HCEC 1CT (cell line): ENCODE data around the gene CYP19A1.
"Not testable (repeated sequence)": the region's sequence is repeated elsewhere in the genome, so short reads cannot be mapped to it uniquely, and the experiment has no call there.

ENCODE experiments used
- DNase-seq: peaks from one replicate; pipeline ENCODE4 v3.0.0-alpha.2; 2017

CYP19A1 gene

DNA sequence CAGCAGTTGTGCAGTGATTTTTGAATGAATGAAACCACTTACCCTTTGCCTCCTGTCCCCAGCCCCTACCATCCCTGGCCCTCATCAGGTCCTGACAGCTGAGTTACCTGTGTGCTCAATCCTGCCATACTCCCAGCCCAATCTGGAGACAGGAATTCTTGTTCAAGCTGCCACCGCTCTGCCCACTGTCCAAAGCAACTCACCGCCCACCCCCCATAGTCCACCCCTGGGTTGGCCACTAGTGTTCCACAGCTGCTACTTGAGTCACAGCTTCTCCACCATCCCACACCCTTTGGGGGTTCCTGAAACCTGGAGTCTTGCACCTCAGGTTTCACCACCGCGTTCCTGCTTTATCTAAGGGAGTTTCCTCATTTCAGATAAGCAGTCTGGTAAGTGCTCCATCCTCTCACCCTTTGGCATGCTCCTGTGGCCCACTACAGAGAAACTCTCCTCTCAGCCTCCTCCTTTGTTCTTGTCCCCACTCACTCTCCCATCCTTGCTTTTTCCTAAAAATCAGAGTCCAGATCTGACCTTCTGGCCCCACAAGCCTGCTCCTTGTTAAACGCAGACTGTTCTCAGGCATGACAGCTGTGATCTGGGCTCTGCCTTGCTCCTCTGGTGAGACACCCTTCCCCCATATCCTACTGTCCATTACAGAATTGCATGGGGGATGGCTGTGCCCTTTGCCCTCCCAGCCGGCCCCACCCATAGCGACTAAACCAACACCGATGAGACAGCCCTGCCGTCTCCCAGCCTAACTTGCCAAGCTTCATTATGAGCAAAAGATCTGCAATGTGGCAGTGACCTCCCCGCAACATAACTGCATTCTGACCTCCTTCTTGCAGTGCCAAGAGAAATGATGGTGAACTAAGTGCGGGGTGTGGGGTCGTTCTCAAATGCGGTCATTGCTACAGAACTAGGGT, 50.0 kb downstream of the CYP19A1 start:
- DNase-seq: peak; percentile 33

GRCh38 chr15:51286816-51287215, 51.6 kb downstream of the CYP19A1 start:
- DNase-seq: no peak

GRCh38 chr15:51285399-51285798, 53.0 kb downstream of the CYP19A1 start:
- DNase-seq: no peak

- DNase-seq: no peak
These were observed 53.5 kb downstream of the CYP19A1 start for GRCh38 chr15:51284871-51285270.

DNA sequence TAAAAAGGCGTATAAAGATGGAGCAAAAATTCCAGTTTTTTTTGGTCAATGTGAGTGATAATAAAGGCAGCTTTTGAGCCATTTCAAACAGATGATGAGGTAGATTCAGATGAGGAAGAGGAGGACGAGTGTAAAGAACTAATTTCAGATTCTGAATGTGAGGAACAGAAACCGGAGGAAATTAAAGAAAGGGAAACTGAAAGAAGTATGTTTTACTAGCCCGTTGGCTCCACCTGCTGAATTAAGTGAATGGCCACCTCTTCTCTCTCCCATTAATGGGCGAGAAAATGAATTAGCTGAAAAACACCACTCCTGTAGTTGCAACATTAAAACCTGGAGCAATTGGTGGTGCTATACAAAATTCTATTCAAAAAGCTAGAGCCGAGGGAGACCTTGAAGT, 55.4 kb downstream of the CYP19A1 start:
- DNase-seq: no peak

GRCh38 chr15:51282241-51282640, 56.2 kb downstream of the CYP19A1 start:
- not testable (repeated sequence) for DNase-seq

DNA sequence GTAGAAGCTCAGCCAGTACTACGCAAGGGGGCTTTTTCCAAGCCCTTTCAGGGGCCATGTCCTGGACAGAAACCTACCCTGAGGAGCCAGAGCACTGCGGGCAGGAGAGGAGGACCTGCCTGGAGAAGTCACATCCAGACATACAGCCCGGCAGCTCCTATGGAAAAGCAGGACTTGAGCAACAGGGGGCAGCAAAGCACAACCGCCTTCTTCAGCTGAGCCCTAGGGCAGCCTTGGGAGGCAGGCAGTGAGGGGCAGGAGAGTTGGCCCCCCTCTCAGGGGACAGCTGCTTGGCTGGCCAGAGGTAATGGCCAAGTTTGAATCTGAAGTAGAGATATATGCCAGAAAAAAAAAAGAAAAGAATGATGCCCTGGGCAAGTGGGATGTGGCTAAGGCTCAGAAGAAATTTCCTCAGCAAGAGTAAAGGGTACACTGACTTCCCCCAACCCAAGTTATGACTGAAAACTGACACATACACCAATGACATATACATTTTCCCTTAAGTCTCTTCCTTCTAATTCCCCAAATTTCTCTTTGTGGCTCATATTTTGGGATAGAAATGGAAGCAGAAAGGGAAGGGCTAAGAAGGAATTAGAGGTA, 56.9 kb downstream of the CYP19A1 start:
- peak; percentile 39 for DNase-seq

DNA sequence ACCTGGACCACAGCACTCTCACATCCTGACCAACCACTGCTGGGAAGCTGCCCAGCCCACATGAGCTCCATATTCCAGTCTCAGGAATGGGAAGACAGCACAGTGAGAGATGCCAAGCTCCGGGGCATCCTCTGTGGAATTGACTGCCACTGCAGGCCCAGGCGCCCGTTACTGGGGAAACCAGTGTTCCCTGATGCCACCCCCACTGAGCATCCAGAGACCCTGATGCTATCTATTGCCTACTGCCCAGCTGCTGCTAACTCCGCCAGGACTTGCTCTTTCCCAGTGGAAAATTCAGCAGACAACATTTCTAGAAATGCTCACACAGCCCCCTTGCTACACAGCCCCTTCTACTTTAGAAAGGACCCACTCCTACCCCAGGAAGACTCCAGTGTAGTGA, 57.6 kb downstream of the CYP19A1 start:
- no peak for DNase-seq

GRCh38 chr15:51279391-51279790, 59.0 kb downstream of the CYP19A1 start:
- no peak for DNase-seq

DNA sequence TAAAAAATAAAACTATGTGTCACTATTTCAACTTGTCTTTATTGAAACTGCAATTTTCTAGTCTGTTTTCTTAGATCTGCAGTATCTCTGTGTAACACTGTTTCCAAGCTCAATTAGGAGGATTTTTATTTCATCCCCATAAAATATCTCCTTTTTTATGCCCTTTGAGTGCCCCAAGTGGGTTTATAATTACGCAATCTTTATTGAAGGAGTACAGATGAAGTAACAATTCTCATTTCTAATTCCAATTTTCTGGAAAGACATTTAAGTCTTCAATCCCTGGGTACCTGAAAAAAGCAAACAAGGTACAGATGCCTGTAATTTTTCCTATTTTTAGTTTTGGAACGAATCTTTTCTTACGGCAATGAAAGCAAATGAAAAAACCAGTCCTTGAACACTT, 61.3 kb downstream of the CYP19A1 start:
- no peak for DNase-seq

DNA sequence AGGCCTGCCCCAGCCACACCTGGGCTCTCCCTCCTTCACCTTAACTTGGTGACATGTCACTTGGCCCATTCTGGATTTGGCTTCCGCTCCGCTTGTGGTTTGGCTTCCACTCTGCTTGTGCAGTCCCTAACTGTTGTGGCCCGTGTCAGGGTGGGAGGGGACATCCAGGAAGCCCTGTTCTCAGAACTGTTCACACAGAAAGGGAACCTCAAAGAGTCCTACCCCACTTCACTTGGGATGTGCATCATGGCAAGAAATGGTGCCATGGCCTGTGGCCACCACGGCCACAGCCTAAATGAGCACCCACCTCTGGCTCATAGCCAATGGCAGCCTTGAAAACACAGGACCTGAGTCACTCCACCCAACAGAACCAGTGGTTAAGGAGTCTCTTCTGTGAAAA, 63.4 kb downstream of the CYP19A1 start:
- no peak for DNase-seq

DNA sequence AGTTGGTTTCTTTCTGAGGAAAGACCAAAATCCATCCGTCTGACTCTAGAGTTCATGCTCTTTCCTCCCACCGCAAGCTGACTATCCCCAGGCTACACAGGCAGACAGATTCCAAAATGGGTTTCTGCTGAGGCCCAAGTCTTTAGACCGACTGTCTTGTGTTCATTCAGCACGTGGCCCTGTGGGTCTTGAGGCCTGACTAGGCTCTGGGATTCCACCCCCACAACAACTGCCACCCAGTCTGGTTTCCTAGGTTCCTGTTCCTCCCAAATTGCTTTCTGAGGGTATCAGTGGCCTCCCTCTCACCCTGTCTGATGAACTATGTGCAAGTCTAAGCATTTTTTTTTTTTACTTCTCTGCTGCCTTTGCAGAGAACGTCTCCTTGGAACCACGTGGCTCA, 67.7 kb downstream of the CYP19A1 start:
- DNase-seq: no peak

- no peak for DNase-seq
These were observed 68.9 kb downstream of the CYP19A1 start for GRCh38 chr15:51269496-51269895.

DNA sequence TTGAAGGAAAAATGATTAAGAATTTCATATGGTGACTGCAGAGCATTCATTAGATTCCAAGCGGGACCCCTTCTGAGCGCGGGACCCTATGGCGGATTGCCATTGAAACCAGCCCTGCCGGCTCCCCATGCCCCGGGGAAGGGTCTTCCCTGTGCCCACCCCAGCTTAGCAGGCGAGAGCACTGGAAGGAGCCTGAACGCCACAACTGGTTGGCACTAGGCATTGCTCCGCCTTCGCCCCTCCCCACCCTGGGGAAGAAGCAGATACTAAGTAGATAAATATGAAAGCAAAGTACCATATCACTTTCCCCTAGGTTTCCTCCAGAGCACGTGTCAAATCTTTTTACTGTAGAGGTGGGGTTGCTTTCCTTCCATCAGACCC, 70.7 kb downstream of the CYP19A1 start:
- no peak for DNase-seq

DNA sequence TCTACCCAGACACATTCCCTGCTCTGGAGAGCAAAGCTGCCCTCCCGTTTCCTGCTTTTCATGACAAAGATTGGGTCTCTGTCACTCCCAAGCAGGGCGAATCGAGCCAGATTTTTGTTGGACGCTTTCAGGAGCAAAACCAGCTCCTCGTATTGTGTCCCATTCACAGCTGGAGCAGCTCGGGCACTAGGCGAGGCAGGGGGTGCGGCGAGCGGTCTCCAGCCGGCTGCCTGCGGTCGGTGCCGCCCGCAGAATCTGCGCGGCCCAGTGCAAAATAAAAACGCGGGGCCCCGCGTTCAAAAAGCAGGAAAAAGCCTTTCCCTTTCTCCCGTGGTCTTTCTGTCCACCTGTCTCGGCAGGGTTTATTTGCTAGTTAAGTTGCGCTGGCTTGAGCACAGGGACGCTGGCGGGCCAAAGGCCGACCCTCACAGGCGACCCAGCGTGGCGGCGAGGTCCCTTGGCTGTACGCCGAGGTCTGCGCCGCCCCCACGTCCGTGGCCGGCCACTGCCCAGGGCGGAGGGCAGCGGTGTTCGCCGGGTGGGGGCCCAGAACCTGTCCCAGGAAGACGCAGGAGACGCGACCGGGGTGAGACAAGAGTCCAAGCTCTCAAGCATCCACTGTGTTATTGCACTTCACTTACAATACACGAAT, 71.2 kb downstream of the CYP19A1 start:
- DNase-seq: no peak

DNA sequence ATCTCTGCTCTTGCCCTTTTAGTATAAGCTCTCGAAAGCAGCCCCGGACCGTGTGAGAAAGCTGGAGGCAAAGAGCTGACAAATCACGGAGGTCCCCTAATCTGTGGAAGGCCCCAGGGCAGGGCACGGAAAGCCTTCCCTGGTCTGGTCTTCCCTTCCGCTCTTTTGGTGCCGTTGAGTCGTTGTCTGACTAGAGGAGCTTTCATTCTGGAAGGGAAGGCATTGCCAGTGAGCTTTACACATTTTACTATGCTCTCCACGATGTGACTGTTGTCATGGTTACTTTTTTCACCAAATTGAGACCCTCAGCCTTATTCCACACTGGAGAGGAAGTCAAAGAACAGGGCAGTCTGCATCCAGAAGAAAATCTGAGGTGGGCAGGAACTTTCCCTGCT, 71.7 kb downstream of the CYP19A1 start:
- DNase-seq: no peak

DNA sequence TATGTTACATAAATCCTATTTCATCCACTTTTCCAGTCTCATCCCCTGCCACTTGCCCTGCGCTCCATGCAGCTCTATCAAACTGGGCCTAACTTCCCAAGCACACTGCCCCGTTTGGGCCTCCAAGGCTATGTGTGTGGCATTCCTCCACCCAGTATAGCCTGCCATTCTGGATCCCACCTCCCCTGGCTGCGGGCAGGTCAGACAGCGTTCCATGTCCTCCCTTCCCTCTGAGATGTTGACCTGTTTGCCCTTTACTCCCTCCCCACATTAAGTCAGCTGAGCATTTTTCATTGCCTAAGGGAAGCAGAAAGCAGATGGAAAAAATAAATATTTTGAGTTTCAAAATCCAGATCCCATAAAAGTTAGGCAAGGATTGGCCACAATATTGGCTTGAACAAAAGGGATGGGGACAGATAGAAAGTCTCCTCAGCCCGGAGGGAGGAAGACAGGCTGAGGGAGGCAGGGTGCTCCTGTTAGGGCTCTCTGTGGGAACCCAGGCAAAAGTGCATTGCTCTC, 73.3 kb downstream of the CYP19A1 start:
- no peak for DNase-seq

DNA sequence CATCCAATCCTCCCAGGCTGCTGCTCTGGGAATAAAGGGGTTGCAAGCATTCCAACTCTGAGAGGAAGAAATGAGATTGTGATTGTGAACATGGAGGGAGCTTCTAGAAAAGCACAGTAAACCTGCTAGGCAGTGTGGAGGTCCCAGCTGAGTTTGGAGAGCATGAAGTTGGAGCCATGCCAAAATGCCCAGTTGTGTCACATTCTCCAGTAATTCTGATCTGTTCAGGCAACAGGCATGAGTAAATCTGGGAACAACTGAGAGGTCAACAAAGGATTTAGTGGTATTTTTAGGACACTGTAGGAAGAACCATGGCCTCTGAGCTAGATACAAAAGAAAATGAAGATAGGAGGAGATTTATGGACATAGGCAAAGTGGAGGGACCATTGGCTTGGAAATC, 74.7 kb downstream of the CYP19A1 start:
- DNase-seq: no peak

GRCh38 chr15:51263116-51263515, 75.3 kb downstream of the CYP19A1 start:
- DNase-seq: no peak

DNA sequence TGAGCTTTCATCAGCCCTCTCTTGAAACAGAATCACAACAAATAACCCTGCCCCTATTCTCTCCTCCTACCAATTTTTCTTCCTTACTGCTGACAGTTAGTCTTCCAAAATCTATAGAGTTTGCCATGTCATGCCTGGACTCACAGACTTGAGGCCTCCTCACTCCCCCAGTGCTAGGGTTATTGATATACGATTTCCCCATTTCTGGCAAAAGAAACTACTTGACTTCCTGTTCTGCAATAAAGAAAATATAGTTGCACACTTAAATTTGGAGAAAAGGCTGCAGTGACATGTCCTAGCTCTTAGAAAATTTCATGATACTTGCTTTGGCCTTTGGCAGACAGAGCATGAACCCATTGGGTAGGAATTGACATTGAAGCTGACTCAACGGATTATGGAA, 75.9 kb downstream of the CYP19A1 start:
- DNase-seq: no peak

DNA sequence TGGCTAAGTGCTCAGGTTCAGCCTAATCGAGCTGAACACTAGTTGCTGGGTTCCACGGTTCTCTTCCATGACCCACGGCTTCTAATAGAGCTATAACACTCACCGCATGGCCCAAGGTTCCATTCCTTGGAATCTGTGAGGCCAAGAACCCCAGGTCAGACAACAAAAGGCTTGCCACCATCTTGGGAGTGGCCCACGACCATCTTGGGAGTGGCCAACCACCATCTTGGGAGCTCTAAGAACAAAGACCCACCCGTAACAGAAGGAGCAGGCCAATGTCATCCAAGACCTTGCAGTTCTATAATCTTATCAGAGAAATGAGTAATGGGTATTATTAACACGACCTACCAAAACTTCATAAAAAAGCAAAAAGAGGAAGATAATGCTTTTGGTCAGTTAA, 77.3 kb downstream of the CYP19A1 start:
- not testable (repeated sequence) for DNase-seq

GRCh38 chr15:51260202-51260601, 78.2 kb downstream of the CYP19A1 start:
- peak; percentile 71 for DNase-seq

GRCh38 chr15:51255533-51255932, 82.9 kb downstream of the CYP19A1 start:
- no peak for DNase-seq

GRCh38 chr15:51253366-51253765, 85.0 kb downstream of the CYP19A1 start:
- DNase-seq: no peak
